ENCODE results near the gene KRT34. TPM values are rescaled to one million over a fixed set of nuclear protein-coding genes. Genes with fewer than 3 reads are reported as not detected.
"Not testable (repeated sequence)": the region's sequence is repeated elsewhere in the genome, so short reads cannot be mapped to it uniquely, and the experiment has no call there.

The KRT34 gene
- polyA plus RNA-seq, 1 donor from 2014 or later: not detected

GRCh38 chr17:41347869-41348760 lies 34.0 kb downstream of the KRT34 start:
- Histone ChIP-seq H2AFZ (ENCODE audit: low read depth, low read length) (no peak overlapping the region), H3K27ac (ENCODE audit: low read length) (no peak overlapping the region), H3K4me2 (ENCODE audit: low read length) (no peak overlapping the region), H3K27me3 (ENCODE audit: insufficient read depth, low read depth, low read length) (no peaks in the 10 kb centered on the region), H3K9me2 (ENCODE audit: insufficient read depth, low read length) (no peaks in the 10 kb centered on the region), H3K79me2 (replicated peaks; ENCODE audit: insufficient read depth, low read length) (no peaks in the 10 kb centered on the region), H4K20me1 (ENCODE audit: insufficient read depth) (no peaks in the 10 kb centered on the region), H3K4me3 (ENCODE audit: low read length) (no peak overlapping the region), H3K36me3 (ENCODE audit: insufficient read depth, low read length) (no peaks in the 10 kb centered on the region), H3F3A (ENCODE audit: insufficient read depth, low read length, poor library complexity, severe bottlenecking) (no peaks in the 10 kb centered on the region), H3K9me3 (ENCODE audit: low read length) (no peaks in the 10 kb centered on the region), H3K9ac (ENCODE audit: low read length) (no peak overlapping the region)
- TF ChIP-seq EP300 (conservative IDR thresholded peaks at IDR 0.05; ENCODE audit: poor library complexity, severe bottlenecking) (no peak), RAD21 (conservative IDR thresholded peaks at IDR 0.05) (no peak), MXI1 (conservative IDR thresholded peaks at IDR 0.05; ENCODE audit: poor library complexity, severe bottlenecking) (no peak), EZH2 (IDR thresholded peaks at IDR 0.05; ENCODE audit: borderline replicate concordance, insufficient read depth, low read length, poor library complexity, severe bottlenecking) (no peak), POLR2AphosphoS5 (IDR thresholded peaks at IDR 0.05) (no peak), SMC3 (conservative IDR thresholded peaks at IDR 0.05; ENCODE audit: poor library complexity) (no peak), TAF1 (IDR thresholded peaks at IDR 0.05; ENCODE audit: low read depth) (no peak)
- TF ChIP-seq, protein P1, sequence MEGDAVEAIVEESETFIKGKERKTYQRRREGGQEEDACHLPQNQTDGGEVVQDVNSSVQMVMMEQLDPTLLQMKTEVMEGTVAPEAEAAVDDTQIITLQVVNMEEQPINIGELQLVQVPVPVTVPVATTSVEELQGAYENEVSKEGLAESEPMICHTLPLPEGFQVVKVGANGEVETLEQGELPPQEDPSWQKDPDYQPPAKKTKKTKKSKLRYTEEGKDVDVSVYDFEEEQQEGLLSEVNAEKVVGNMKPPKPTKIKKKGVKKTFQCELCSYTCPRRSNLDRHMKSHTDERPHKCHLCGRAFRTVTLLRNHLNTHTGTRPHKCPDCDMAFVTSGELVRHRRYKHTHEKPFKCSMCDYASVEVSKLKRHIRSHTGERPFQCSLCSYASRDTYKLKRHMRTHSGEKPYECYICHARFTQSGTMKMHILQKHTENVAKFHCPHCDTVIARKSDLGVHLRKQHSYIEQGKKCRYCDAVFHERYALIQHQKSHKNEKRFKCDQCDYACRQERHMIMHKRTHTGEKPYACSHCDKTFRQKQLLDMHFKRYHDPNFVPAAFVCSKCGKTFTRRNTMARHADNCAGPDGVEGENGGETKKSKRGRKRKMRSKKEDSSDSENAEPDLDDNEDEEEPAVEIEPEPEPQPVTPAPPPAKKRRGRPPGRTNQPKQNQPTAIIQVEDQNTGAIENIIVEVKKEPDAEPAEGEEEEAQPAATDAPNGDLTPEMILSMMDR (IDR thresholded peaks at IDR 0.05; ENCODE audit: poor library complexity, severe bottlenecking): no peak
- TF ChIP-seq, protein P2, sequence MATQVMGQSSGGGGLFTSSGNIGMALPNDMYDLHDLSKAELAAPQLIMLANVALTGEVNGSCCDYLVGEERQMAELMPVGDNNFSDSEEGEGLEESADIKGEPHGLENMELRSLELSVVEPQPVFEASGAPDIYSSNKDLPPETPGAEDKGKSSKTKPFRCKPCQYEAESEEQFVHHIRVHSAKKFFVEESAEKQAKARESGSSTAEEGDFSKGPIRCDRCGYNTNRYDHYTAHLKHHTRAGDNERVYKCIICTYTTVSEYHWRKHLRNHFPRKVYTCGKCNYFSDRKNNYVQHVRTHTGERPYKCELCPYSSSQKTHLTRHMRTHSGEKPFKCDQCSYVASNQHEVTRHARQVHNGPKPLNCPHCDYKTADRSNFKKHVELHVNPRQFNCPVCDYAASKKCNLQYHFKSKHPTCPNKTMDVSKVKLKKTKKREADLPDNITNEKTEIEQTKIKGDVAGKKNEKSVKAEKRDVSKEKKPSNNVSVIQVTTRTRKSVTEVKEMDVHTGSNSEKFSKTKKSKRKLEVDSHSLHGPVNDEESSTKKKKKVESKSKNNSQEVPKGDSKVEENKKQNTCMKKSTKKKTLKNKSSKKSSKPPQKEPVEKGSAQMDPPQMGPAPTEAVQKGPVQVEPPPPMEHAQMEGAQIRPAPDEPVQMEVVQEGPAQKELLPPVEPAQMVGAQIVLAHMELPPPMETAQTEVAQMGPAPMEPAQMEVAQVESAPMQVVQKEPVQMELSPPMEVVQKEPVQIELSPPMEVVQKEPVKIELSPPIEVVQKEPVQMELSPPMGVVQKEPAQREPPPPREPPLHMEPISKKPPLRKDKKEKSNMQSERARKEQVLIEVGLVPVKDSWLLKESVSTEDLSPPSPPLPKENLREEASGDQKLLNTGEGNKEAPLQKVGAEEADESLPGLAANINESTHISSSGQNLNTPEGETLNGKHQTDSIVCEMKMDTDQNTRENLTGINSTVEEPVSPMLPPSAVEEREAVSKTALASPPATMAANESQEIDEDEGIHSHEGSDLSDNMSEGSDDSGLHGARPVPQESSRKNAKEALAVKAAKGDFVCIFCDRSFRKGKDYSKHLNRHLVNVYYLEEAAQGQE (IDR thresholded peaks at IDR 0.05; ENCODE audit: borderline replicate concordance): no peak

- H3K4me2 ChIP-seq (ENCODE audit: low read length); H3K9me2 ChIP-seq (ENCODE audit: insufficient read depth, low read length); H3K9ac ChIP-seq (ENCODE audit: low read length); H2AFZ ChIP-seq (ENCODE audit: low read depth, low read length); H3K36me3 ChIP-seq (ENCODE audit: insufficient read depth, low read length); H3K9me3 ChIP-seq (ENCODE audit: low read length); H3F3A ChIP-seq (ENCODE audit: insufficient read depth, low read length, poor library complexity, severe bottlenecking); H3K4me3 ChIP-seq (ENCODE audit: low read length); H3K27ac ChIP-seq (ENCODE audit: low read length); H3K27me3 ChIP-seq (ENCODE audit: insufficient read depth, low read depth, low read length); H4K20me1 ChIP-seq (ENCODE audit: insufficient read depth); H3K79me2 ChIP-seq (replicated peaks; ENCODE audit: insufficient read depth, low read length): not testable (repeated sequence)
Measured at GRCh38 chr17:41346421-41346820, 35.7 kb downstream of the KRT34 start.
